Keratinocyte (primary cell): ENCODE measurements around the gene NUAK1. TPM values are rescaled to one million over a fixed set of nuclear protein-coding genes. Genes with fewer than 3 reads are reported as not detected.

Source experiments
- DNase-seq: peaks from one replicate; pipeline ENCODE4 v3.0.0-alpha.2; 2011; ENCODE audit warnings: low read depth, missing footprints, low spot score
- FAIRE-seq: peaks from 2 replicates; lab custom pipeline; 2011; peaks lifted over from hg19 to GRCh38; lab: Jason Lieb, UNC
- H2AFZ ChIP-seq: 2 replicates; pipeline ENCODE4 v1.6.0; 2012; ENCODE audit warnings: low read length, control low read depth, inconsistent platforms; ENCODE audit not compliant: control insufficient read depth
- H3K27ac ChIP-seq: 2 replicates; pipeline ENCODE4 v1.5.1; 2011; ENCODE audit warnings: low read length; ENCODE audit not compliant: control insufficient read depth, insufficient read depth
- H3K27me3 ChIP-seq: 3 replicates; pipeline ENCODE4 v1.6.0; 2011; ENCODE audit warnings: low read length; ENCODE audit not compliant: control insufficient read depth, insufficient read depth; ENCODE audit errors: extremely low read depth
- H3K36me3 ChIP-seq, 2 experiments: 2 replicates in 1 of 2; 3 replicates in 1 of 2; pipeline ENCODE4 v1.5.1; 2011; ENCODE audit warnings: low read length in 2 of 2, mild to moderate bottlenecking in 1 of 2; ENCODE audit not compliant: control insufficient read depth in 2 of 2, insufficient read depth in 2 of 2; ENCODE audit errors: extremely low read depth in 1 of 2
- H3K4me1 ChIP-seq: 3 replicates; pipeline ENCODE4 v1.5.1; 2011; ENCODE audit warnings: low read length; ENCODE audit not compliant: control insufficient read depth, insufficient read depth; ENCODE audit errors: extremely low read depth
- H3K4me2 ChIP-seq: 3 replicates; pipeline ENCODE4 v1.6.0; 2011; ENCODE audit warnings: low read depth, low read length; ENCODE audit not compliant: control insufficient read depth, insufficient read depth; ENCODE audit errors: extremely low read depth
- H3K4me3 ChIP-seq, 3 experiments: fragments of 200-600 bp in 1 of 3; sonication (generic) in 1 of 3; 2 replicates in 2 of 3; 3 replicates in 1 of 3; pipeline ENCODE4 v1.5.1; 2011 to 2016; ENCODE audit warnings: low read length in 3 of 3, mild to moderate bottlenecking in 3 of 3, control low read depth in 2 of 3, inconsistent platforms in 1 of 3, low read depth in 1 of 3, mixed read lengths in 1 of 3, mixed run types in 1 of 3, moderate library complexity in 1 of 3; ENCODE audit not compliant: control insufficient read depth in 2 of 3, insufficient read depth in 2 of 3; ENCODE audit errors: extremely low read depth in 1 of 3
- H3K79me2 ChIP-seq: 2 replicates; pipeline ENCODE4 v1.6.0; 2012; ENCODE audit warnings: low read length; ENCODE audit not compliant: control insufficient read depth, insufficient read depth
- H3K9ac ChIP-seq: 3 replicates; pipeline ENCODE4 v1.6.0; 2011; ENCODE audit warnings: low read length; ENCODE audit not compliant: control insufficient read depth, insufficient read depth; ENCODE audit errors: extremely low read depth
- H3K9me1 ChIP-seq: 3 replicates; pipeline ENCODE4 v1.6.0; 2011; ENCODE audit warnings: low read length; ENCODE audit not compliant: control insufficient read depth, insufficient read depth; ENCODE audit errors: extremely low read depth
- H3K9me3 ChIP-seq: 2 replicates; pipeline ENCODE4 v1.5.1; 2012; ENCODE audit warnings: low read depth, low read length; ENCODE audit not compliant: control insufficient read depth
- H4K20me1 ChIP-seq: 3 replicates; pipeline ENCODE4 v1.6.0; 2011; ENCODE audit warnings: low read length; ENCODE audit not compliant: control insufficient read depth, insufficient read depth; ENCODE audit errors: extremely low read depth
- CTCF ChIP-seq, 3 experiments: IDR thresholded peaks in 1 of 3; conservative IDR thresholded peaks in 1 of 3; optimal IDR thresholded peaks in 1 of 3; 2 replicates in 2 of 3; 3 replicates in 1 of 3; pipeline versions ENCODE3 to v1.5.1; 2011; ENCODE audit warnings: low read length in 3 of 3, mild to moderate bottlenecking in 3 of 3, moderate library complexity in 2 of 3, control low read depth in 1 of 3, inconsistent platforms in 1 of 3; ENCODE audit not compliant: insufficient read depth in 2 of 3; ENCODE audit errors: extremely low read depth in 1 of 3
- EZH2 ChIP-seq: IDR thresholded peaks from one replicate; pipeline ENCODE4 v1.6.1; 2012; ENCODE audit warnings: inconsistent platforms, mild to moderate bottlenecking, low read length, moderate library complexity
- dilution Hi-C: fragments of 300-500 bp; cut with MboI; formaldehyde crosslinking; loops from one replicate; pipeline ENCODE4 v1.7.0; 2020; ENCODE audit warnings: low sequenced_read_pairs; ENCODE audit not compliant: extremely low pct_ligation_motif_present
- polyA plus RNA-seq, 5 experiments: library from polyadenylated mRNA; depleted of rRNA in 3 of 5; stranded (reverse) in 3 of 5; stranded (forward) in 1 of 5; unstranded in 1 of 5; fragments of >200 nt; gene quantifications; 1 replicate in 1 of 5; 2 replicates in 3 of 5; 3 replicates in 1 of 5; pipeline versions ENCODE4 v1.2.1 to v1.2.3, GENCODE V29; 2011 to 2012; ENCODE audit warnings: missing spikeins in 2 of 5, low read depth in 1 of 5, low replicate concordance in 1 of 5

Gene NUAK1
- polyA plus RNA-seq, 1 donor (not counting 4 experiments of a cell fraction or from before 2014, with no cell fraction given), result 12.3 TPM

DNA sequence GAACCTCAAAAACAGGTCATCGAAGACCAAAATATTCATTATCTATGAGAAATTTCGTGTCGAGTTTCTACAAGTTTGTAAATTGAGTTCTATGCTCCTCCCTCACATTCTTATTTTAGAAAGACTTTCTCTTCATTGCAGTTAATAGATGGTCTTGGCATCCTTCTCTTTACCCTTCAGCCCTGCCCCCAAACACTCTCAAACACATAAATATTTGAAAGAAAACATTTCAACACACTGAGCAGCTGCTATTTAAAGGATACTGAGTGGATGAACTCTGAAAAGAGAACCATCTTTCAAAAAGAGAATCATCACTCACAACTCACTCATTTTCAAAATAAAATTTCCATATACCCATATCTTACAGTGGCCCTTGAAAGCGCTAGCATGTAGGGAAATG, 67.1 kb downstream of the NUAK1 start:
- no peak overlapping the region for H3K27ac ChIP-seq
- H3K36me3 ChIP-seq, result peaks cover 10 to 13% of the 10 kb centered on the region in 2 experiments
- H3K9ac ChIP-seq, result no peak overlapping the region
- no peaks in the 10 kb centered on the region for H3K27me3 ChIP-seq
- H3K4me2 ChIP-seq, result no peak overlapping the region
- no peak for FAIRE-seq
- H2AFZ ChIP-seq, result no peak overlapping the region
- no peaks in the 10 kb centered on the region for H4K20me1 ChIP-seq
- TF ChIP-seq CTCF (optimal IDR thresholded peaks at IDR 0.05 in 1 of 3, IDR thresholded peaks at IDR 0.05 in 1 of 3, conservative IDR thresholded peaks at IDR 0.05 in 1 of 3; ENCODE audit: extremely low read depth in 1 of 3, insufficient read depth in 2 of 3, low read length in 3 of 3) (no peak), EZH2 (no peak)
- no peak overlapping the region for H3K4me3 ChIP-seq
- DNase-seq, result no peak
- no peaks in the 10 kb centered on the region for H3K79me2 ChIP-seq
- dilution Hi-C loops, result no loop called here
- no peaks in the 10 kb centered on the region for H3K9me1 ChIP-seq
- H3K9me3 ChIP-seq, result no peaks in the 10 kb centered on the region
- H3K4me1 ChIP-seq, result peaks cover 7% of the 10 kb centered on the region

GRCh38 chr12:106070611-106071010, 68.1 kb downstream of the NUAK1 start:
- TF ChIP-seq EZH2 (no peak), CTCF (optimal IDR thresholded peaks at IDR 0.05 in 1 of 3, IDR thresholded peaks at IDR 0.05 in 1 of 3, conservative IDR thresholded peaks at IDR 0.05 in 1 of 3; ENCODE audit: extremely low read depth in 1 of 3, insufficient read depth in 2 of 3, low read length in 3 of 3) (no peak)
- FAIRE-seq (no peak), DNase-seq (no peak)
- dilution Hi-C loops, result no loop called here
- Histone ChIP-seq H3K4me2 (no peak overlapping the region), H2AFZ (no peak overlapping the region), H4K20me1 (no peaks in the 10 kb centered on the region), H3K9ac (no peak overlapping the region), H3K4me1 (peaks cover 7% of the 10 kb centered on the region), H3K9me3 (no peaks in the 10 kb centered on the region), H3K36me3 (peaks cover 14 to 18% of the 10 kb centered on the region in 2 experiments), H3K4me3 (no peak overlapping the region), H3K79me2 (no peaks in the 10 kb centered on the region), H3K9me1 (no peaks in the 10 kb centered on the region), H3K27me3 (no peaks in the 10 kb centered on the region), H3K27ac (no peak overlapping the region)
